Measurements from ENCODE around the gene BCAR3.
A peak's percentile ranks its signal among the peaks of the same experiment; 100 is the strongest.

BCAR3 gene

GRCh38 chr1:93635614-93636543 lies 45.8 kb downstream of the BCAR3 start:
- no peak for DNase-seq

DNA sequence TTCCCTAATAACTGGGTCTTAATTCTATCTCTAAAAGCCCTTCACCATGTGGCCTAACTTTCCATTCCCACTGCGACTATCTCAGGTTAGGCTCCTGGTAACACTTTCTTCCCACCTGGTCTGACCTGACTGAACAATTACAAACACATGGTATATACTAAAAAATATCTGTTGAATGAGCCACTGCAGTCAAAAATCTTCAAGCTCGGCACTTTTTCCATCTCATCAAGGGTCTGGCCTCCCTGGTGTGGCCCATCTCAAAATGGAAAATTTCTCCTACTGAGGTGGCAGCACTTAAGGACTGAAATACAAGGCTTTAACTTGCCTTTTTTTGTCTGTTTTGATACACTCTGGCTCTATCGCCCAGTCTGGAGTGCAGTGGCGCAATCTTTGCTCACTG lies 48.3 kb downstream of the BCAR3 start:
- DNase-seq, result no peak

DNA sequence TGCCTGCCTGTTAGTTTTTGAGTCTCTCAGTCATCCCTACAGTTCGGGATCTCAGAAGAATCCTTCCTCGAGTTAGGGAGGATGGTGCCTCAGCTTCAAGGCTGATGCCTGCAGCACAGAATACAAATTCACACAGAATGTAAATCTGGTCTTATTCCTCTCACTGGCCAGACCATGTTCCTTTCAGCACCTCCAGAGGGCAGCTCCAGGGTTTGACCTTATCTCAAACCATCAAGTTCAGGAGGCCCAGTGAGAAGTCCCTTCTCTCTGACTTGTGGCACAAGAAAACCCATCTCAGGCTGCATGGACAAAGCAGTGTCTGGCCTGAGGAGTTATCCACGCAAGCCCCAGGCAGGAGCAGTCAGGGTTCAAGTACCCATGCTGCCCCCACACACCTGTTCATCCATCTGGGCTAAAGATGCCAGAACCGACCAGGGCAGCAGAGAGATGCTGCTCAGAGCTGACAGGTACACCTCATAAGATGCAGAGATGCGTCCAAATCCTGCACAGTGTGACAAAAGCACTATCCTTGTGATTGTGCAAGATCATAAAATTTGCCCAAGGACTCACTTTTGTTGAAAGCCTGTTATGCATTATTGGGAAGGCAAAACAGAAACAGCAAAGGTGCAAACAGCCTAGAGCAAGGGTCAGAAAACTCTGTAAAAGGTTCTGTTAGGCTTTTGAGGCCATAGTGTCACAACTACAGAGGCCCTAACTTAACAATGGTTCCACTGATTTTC lies 49.8 kb downstream of the BCAR3 start:
- DNase-seq, result no peak

GRCh38 chr1:93630168-93630567 lies 51.5 kb downstream of the BCAR3 start:
- DNase-seq, result no peak

GRCh38 chr1:93629101-93630059 lies 52.3 kb downstream of the BCAR3 start:
- DNase-seq, result peak; percentile 31

DNA sequence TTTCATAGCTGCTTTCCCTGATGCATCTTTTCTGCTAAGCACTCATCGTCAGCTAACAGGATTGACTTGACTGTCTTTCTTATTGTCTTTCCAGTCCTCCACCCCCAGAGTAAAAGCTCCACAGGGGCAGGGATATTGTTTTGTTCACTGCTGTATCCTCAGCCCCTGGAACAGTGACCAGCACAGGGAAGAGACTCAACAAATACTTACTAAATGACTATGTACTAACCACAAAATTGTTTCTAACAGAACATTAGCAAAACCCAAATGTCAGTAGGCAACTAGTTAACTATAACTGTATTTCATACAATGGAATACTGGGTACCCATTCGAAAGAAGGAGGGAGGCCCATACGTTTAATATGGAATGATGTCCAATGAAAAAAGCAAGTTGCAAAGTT lies 53.0 kb downstream of the BCAR3 start:
- DNase-seq, result no peak

DNA sequence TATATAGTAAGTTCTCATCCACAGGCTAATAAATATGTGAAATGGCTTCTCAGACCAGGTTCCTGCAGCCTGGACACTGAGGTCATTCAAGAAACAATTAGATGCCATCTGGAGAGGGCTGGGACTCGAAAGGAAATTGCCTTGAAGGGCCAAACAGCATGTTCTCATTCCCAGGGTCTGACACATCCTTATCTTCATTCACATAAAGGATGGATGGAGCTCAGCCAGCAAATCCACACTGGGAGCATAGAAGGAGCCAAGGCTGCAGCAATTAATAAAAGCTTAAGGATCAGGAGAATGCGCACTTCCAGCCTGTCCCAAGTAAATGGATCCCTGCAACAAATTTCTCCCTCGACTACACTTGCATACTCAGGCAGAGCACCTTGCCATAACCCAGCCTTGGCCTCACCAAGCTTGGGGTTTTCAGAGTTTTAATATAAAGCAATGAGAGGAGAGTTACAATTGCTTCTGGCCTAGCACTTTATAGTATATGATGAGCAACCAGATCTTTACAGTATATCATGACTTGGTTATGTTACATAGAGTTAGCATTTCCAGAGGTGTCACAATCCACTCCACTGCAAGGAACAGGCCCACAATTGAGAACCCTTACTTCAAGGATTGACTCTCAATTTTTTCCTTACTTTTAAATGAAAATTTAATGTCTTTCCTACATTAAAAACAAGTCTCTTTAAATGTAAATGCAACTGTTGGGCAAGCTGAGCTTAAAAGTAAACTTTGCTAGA lies 55.9 kb downstream of the BCAR3 start:
- DNase-seq, result no peak

DNA sequence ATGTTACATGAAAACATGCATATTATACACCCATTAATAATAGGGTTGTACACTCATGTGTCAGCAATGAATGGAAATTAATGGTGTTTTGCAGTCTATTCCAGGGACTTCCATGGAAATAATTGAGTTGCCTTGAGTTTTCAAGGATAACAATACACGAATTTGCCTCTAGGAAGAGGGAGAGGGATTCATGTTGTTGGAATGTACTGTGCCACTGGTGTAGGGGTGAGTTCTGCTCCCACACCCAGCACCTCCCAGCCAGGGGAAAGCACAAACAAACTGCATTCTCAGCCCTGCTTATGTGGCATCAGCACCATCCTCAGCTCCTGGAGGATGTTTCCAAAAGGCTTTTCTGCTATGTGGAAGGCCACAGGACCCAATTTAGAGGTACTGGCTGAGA lies 57.8 kb downstream of the BCAR3 start:
- DNase-seq, result no peak

DNA sequence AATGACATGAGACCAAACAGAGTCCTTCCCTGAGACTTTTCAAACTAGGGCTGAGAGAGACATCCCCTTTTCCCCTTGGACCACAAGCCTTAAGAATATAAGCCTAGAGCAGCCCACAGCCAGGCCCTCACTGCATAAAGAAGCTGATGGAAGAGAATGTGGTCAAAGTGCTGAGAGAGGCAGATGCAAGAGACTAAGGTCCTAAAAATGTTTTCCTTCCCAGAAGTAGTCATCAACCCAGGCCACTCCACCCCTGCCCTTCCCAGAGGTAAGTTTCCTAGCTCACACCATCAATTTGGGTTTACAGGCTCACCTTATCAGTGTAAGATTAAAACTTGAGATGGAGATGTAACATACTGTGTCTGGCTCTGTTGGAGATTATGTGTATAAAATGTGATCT lies 58.2 kb downstream of the BCAR3 start:
- DNase-seq, result no peak

- DNase-seq, result no peak
Observed at GRCh38 chr1:93621246-93621645, 60.4 kb downstream of the BCAR3 start.

DNA sequence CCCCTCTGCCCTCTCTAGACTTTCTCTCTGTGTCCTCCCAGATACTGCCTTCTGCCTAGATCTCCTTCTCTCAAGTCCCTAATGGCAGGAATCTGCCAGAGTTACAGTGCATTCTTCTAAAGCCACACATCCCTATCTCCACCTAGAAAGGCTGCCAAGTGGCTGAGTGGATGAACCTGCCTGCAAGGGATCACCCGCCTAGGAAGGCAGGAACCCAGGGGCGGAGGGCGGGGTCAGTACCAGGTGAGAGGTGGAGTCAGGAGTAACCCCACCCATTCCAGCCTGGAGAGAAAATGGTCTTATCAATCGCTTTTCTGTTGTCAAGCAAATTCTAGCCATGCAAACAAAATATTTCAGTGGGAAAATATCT lies 60.8 kb downstream of the BCAR3 start:
- no peak for DNase-seq

DNA sequence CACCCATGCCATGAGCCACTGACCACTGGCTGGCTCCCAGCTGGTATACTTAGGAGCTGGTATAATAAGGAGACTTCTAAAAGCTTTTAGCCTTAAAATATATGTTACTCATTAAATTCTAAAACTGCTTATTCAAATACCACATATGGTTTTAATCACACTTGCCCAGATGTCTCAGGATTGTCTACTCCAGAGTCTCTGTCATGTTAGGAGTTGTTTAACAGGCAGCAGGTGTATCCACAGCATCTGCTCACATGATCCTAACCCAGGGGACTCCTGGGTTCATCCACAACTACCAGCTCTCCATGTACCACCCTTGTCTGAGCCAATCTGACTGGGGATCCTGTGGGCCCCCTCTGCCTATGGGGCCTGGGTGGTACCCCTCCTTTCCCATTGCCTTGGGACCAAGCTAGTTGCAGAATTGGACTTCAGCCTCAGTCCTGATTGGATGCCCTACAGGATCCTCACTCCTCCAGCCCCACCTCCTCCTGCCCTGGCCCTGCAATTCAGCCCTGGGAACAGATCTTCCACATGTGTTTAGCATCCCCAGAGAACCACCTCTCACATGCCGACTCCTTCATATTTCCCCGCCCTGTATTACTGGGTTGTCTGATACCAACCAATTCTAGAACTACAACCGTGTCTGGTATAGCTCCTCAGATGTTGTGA lies 61.3 kb downstream of the BCAR3 start:
- DNase-seq, result no peak

DNA sequence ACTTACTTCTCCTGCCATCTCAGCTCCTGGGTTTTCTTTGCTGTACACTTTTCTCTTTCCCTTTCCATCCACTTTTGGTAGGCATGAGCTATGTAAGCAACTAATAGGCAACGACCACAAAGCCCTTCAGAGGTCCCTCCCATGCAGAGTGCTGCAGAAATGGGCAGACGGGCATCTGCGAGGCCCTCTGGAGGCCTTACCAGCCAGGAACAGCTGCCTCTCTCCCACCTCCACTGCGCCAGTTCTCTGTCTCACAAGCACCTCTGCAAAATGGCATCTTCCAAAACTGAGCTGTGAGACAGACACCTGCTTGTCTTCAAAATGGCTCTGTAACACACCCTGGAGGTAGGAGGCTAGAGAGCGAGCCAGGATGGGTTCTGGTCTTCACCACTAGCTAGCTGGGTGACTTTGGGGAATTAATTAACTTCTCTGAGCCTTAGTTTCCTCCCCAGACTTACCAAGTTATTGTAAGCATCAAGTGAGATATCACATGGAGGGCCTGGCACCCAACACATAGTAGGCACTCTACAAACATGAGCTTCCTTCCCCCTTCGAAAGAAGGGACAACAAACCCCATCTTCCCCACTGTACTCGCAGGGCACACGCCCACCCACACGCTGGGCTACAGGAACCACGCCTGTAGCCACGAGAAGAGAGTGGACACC lies 62.0 kb downstream of the BCAR3 start:
- DNase-seq, result no peak

- DNase-seq, result no peak
Observed at GRCh38 chr1:93617670-93618499, 63.8 kb downstream of the BCAR3 start.

- DNase-seq, result no peak
Observed at GRCh38 chr1:93616996-93617669, 64.5 kb downstream of the BCAR3 start.

- DNase-seq, result no peak
Observed at GRCh38 chr1:93616221-93616995, 65.2 kb downstream of the BCAR3 start.

DNA sequence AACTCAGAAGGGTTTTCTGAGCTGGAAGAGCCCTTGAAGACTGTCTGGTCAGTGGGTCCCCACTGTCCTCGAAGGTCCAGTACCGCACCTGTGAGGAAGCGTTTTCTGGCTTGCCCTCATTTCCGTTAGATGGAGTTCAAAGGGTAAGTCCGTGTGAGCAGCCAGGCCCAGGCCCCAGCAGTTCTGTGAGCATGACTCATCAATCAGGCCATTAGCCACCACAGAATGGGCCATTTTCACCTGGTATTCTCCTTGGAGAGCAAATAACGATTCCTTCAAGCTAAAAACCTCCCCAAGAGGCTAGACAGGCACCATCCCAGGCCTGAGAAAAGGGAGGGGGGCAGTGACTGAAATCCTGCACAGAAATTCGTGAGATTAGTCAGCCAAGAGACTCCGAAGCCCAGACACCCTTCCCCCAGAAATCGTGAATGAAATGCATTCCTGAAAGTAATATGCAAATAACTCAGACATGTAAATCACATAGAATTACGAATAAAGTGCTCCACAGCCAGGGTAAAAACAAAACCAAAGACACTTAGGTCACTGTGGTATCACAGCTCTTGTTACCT lies 66.0 kb downstream of the BCAR3 start:
- DNase-seq, result no peak

GRCh38 chr1:93614986-93615581 lies 66.6 kb downstream of the BCAR3 start:
- DNase-seq, result no peak

Measured in NCI-H2171 (cell line).